KMS-11 (cell line): ENCODE data around the gene DLK2.

Experiments
- H2AFZ ChIP-seq: fragments of 200-600 bp; sonication (generic); 2 replicates; pipeline ENCODE4 v1.6.1; 2016; ENCODE audit warnings: antibody characterized with exemption, mixed run types, low read depth
- H3K27ac ChIP-seq: fragments of 200-600 bp; sonication (generic); 2 replicates; pipeline ENCODE4 v1.6.1; 2016; ENCODE audit warnings: mild to moderate bottlenecking, mixed run types
- H3K27me3 ChIP-seq: fragments of 200-600 bp; sonication (generic); 2 replicates; pipeline ENCODE4 v1.6.1; 2017; ENCODE audit warnings: mild to moderate bottlenecking, low read depth, mixed run types, moderate library complexity; ENCODE audit not compliant: insufficient read depth
- H3K36me3 ChIP-seq: fragments of 200-600 bp; sonication (generic); 2 replicates; pipeline ENCODE4 v1.6.1; 2017; ENCODE audit warnings: mild to moderate bottlenecking, mixed run types; ENCODE audit not compliant: insufficient read depth
- H3K4me1 ChIP-seq: fragments of 200-600 bp; sonication (generic); 2 replicates; pipeline ENCODE4 v1.6.1; 2016; ENCODE audit warnings: mild to moderate bottlenecking, low read depth, mixed run types; ENCODE audit not compliant: poor library complexity, severe bottlenecking
- H3K4me2 ChIP-seq: fragments of 200-600 bp; sonication (generic); 2 replicates; pipeline ENCODE4 v1.7.0; 2016; ENCODE audit warnings: mild to moderate bottlenecking, mixed run types
- H3K4me3 ChIP-seq: fragments of 200-600 bp; sonication (generic); IDR thresholded peaks from 2 replicates; pipeline ENCODE4 v1.6.1; 2017; ENCODE audit warnings: low read depth, low read length, mixed read lengths; ENCODE audit not compliant: insufficient read depth
- H3K79me2 ChIP-seq: fragments of 200-600 bp; sonication (generic); 2 replicates; pipeline ENCODE4 v1.6.1; 2016; ENCODE audit warnings: low read depth, mixed run types; ENCODE audit not compliant: insufficient read depth
- H3K9ac ChIP-seq: fragments of 200-600 bp; sonication (generic); 2 replicates; pipeline ENCODE4 v1.6.1; 2016; ENCODE audit warnings: mild to moderate bottlenecking, mixed run types
- H4K20me1 ChIP-seq: fragments of 200-600 bp; sonication (generic); 2 replicates; pipeline ENCODE4 v1.6.1; 2016; ENCODE audit warnings: mild to moderate bottlenecking, mixed run types; ENCODE audit not compliant: insufficient read depth
- CTCF ChIP-seq: fragments of 200-600 bp; sonication (generic); conservative IDR thresholded peaks from 2 replicates; pipeline ENCODE4 v1.6.1; 2017; ENCODE audit warnings: low read depth, mild to moderate bottlenecking, antibody characterized with exemption, low read length, moderate library complexity, mixed read lengths

DLK2 gene

GRCh38 chr6:43490523-43490939, 35.2 kb upstream of the DLK2 start:
- Histone ChIP-seq H3K4me1 (peaks cover 8% of the 10 kb centered on the region), H3K27ac (no peak overlapping the region), H3K79me2 (no peaks in the 10 kb centered on the region; the same call in 1 of the 2 replicates), H3K36me3 (no peaks in the 10 kb centered on the region), H3K4me3 (no peak overlapping the region), H4K20me1 (no peaks in the 10 kb centered on the region), H3K4me2 (no peak overlapping the region), H3K27me3 (no peaks in the 10 kb centered on the region), H2AFZ (no peak overlapping the region), H3K9ac (no peak overlapping the region)
- TF ChIP-seq CTCF: no peak

GRCh38 chr6:43489277-43490072, 34.1 kb upstream of the DLK2 start:
- H3K27ac ChIP-seq: no peak overlapping the region
- H3K4me3 ChIP-seq: no peak overlapping the region
- no peak overlapping the region for H3K9ac ChIP-seq
- H2AFZ ChIP-seq: no peak overlapping the region
- TF ChIP-seq CTCF: no peak
- no peaks in the 10 kb centered on the region; the same call in 1 of the 2 replicates for H3K79me2 ChIP-seq
- no peaks in the 10 kb centered on the region for H4K20me1 ChIP-seq
- no peaks in the 10 kb centered on the region for H3K4me1 ChIP-seq
- H3K4me2 ChIP-seq: no peak overlapping the region
- H3K36me3 ChIP-seq: no peaks in the 10 kb centered on the region
- H3K27me3 ChIP-seq: no peaks in the 10 kb centered on the region

- Histone ChIP-seq H3K36me3 (no peaks in the 10 kb centered on the region), H2AFZ (no peak overlapping the region), H3K4me3 (no peak overlapping the region), H4K20me1 (no peaks in the 10 kb centered on the region), H3K4me2 (no peak overlapping the region), H3K9ac (no peak overlapping the region), H3K27ac (no peak overlapping the region), H3K27me3 (no peaks in the 10 kb centered on the region), H3K79me2 (no peaks in the 10 kb centered on the region; the same call in 1 of the 2 replicates), H3K4me1 (no peaks in the 10 kb centered on the region)
- TF ChIP-seq CTCF: no peak
Observed at GRCh38 chr6:43488667-43489276, 33.4 kb upstream of the DLK2 start.

GRCh38 chr6:43481591-43482236, 26.4 kb upstream of the DLK2 start:
- Histone ChIP-seq H3K4me1 (peaks cover 25% of the 10 kb centered on the region), H2AFZ (no peak overlapping the region), H3K79me2 (peaks cover 11% of the 10 kb centered on the region), H3K27ac (no peak overlapping the region), H3K4me3 (no peak overlapping the region), H4K20me1 (no peaks in the 10 kb centered on the region), H3K9ac (no peak overlapping the region), H3K27me3 (no peaks in the 10 kb centered on the region), H3K4me2 (no peak overlapping the region), H3K36me3 (no peaks in the 10 kb centered on the region)
- TF ChIP-seq CTCF: no peak
